ENCODE data around the gene ATG12.
A peak's percentile ranks its signal among the peaks of the same experiment; 100 is the strongest.
"Not testable (repeated sequence)": the region's sequence is repeated elsewhere in the genome, so short reads cannot be mapped to it uniquely, and the experiment has no call there.

Gene ATG12

GRCh38 chr5:115842089-115842935, 947 bp upstream of the ATG12 start:
- no peak for DNase-seq

DNA sequence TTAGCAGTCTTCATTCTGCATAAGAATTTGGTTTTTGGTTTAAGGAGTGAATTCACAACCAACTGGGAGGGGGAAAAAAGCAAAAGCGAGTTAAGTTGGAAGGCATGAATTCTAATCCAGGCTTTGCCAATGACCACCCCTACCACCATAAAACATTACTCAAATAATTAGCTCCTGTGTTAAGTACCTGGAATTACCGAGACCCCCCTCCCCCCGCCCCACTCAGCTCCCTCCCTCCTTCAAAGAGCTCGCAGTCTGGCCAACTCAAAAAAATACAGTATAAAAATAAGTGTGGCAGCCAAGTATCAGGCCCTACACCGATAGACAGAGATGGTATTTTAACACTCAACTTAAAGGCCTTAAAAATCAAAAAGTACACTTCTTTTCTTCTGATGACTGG, 492 bp downstream of the ATG12 start:
- DNase-seq: no peak

DNA sequence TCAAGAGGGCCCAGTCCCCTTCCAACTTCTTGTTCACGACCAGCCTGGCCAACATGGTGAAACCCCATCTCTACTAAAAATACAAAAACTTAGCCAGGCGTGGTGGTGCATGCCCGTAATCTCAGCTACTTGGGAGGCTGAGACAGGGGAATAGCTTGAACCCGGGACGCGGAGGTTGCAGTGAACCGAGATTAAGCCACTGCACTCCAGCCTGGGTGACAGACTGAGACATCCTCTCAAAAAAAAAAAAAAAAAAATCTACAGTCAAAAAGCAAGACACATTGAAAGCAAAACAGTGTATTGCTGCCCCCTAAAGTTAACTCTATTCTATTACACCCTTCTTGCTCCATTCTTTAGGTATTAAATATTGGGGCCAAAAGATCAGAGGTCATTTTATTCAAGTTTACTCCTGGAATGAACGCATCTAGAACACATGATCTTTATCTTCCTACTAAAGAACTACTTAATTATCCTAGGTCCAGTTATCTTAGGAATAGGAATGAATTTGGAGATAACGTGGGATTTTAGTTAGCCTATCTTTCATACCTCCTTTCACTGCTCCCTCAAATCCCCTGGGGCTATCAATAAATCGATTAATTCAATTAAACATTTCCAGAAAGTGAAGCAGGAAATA, 2.4 kb downstream of the ATG12 start:
- DNase-seq: peak; percentile 63

- no peak for DNase-seq
Measured at GRCh38 chr5:115835481-115835880, 5.9 kb downstream of the ATG12 start.

DNA sequence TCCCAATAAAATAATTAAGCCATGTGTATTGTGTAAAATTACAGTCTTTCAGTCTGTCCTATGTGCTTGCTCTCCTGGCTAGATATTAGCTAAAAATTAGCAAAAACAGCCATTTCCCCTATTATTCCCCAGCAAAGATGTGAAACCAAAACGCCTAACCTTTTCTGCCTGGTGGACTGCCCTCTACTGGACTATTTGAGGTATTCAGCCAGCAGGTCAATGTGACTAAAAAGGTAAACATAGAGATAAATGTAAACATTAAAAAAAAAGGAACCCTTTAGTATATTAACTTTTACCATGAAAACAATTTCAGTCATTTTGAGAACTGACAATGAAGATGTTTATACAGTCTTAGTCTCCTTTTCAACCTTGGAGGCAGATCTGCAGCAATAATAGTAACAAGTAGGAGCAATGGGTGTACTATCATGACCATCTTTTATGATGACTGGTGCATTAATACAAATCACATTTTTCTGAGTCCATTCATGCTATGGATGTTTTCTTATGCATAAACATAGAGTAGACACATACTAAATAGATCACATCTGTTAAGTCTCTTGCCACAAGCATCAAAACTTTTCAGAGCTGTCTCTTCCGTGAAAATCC, 10.1 kb downstream of the ATG12 start:
- peak; percentile 52 for DNase-seq

DNA sequence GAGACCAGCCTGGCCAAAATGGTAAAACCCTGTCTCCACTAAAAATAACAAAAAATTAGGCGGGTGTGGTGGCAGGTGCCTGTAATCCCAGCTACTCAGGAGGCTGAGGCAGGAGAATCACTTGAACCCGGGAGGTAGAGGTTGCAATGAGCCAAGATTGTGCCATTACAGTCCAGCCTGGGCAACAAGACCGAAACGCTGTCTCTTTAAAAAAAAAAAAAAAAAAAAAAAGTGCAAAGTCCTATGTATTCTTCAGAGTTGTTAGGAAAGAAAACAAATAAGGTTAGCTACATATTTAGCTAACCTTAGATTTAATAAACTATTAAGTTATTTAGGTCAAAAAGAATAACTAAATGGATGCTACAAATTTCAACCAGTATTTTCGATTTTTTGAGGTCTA, 11.5 kb downstream of the ATG12 start:
- no peak for DNase-seq

DNA sequence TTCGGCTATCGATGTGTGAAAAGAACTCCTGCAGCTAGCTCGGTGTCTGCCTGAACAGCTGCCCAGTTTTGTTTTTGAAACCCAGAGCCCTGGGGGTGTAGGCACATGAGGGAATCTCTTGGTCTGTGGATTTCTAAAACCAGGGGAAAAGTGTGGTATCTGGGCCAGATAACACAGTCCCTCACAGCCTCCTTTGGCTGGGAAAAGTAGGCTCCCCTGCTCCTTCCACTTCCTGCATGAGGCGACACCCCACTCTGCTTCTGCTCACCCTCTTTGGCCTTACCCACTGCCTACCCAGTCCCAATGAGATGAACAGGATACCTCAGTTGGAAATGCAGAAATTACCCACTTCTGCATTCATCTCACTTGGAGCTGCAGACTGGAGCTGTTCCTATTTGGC, 15.4 kb downstream of the ATG12 start:
- no peak for DNase-seq

GRCh38 chr5:115824983-115825382, 16.4 kb downstream of the ATG12 start:
- DNase-seq: not testable (repeated sequence)

GRCh38 chr5:115820846-115821245, 20.5 kb downstream of the ATG12 start:
- DNase-seq: no peak

GRCh38 chr5:115818821-115819220, 22.5 kb downstream of the ATG12 start:
- DNase-seq: no peak

DNA sequence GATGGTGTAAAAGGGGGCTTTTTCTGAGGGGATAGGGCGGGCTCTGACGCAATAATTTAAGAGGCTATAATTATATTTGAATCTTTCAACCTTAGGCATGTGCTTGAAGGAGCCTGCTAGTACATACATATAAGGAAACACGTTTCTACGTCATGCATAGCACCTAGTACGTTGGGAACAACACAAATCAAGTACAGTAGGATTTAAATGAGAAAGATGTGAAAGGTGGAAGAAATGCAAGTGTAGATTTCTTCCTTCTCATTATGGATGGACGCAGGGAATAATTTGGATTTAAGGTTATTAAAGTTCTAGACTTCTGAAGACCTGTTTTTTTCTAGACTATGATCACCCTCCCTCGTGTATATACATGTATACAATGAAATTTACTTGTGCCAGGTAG, 24.0 kb downstream of the ATG12 start:
- no peak for DNase-seq

DNA sequence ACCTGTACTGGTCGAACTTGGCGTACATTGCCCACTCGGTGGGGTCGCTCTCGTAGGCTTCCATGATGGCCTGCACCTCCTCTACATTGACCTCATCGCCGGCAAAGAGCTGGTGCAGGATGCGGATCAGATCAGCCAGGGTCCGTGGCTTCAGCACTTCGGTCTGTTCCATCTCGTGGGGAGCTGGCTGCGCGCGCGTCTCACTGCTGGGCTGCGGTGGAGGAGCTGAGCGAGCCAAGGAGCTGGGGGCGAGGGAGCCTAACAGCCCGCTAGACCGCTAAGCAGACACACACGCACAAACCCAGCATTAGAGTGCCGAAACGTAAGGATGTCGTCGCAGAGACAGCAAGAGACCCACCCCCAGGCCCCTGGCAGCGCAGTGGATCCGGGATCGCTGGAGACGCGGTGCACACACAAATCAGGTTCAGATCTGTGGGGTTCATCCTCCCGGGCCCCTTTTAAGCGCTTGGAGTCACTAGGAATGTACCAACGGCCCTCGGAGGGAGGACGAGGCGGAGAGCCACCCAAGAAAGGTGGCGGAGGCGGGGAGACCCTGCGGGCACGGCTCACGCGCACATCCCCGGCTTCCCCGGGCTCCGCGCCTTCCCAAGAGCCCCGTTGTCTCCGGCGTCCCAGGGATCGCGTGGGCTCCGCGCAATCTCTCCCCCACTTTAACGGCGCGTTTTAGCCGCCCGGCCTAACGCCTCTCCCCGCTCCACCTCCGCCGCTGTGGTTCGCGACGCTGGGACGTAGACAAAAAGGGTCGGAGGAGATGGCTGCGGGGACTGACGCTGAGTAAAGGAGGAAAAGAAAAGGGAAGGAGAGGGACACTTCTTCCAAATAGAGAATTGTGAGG, 24.9 kb downstream of the ATG12 start, which contains the start of gene CDO1:
Gene CDO1, minus strand, starts transcription at position 434 of the 856 bp plus-strand sequence. Its CDS starts 262 bp downstream, at position 172.
- DNase-seq: peak; percentile 66

- DNase-seq: no peak
Measured at GRCh38 chr5:115815693-115816225, 25.6 kb downstream of the ATG12 start.

- no peak for DNase-seq
Measured at GRCh38 chr5:115815006-115815692, 26.2 kb downstream of the ATG12 start.

DNA sequence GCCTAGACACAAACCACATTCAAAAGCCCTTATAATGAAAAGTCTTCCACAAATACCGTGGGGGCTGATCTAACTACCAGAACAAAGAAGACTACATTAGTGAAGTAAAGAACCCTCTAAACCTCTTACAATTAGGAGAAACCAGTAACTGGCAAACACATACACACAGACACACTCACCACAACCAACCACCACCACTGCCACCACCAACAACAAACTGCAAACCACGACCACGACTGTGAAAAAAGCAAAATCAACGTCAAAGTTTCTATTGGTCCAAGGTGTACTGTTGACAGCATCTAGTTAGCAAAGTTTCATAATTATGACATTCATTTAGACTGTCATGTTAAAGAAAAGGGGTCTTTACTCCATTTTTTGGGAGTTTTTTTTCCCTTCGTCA, 27.6 kb downstream of the ATG12 start:
- no peak for DNase-seq

DNA sequence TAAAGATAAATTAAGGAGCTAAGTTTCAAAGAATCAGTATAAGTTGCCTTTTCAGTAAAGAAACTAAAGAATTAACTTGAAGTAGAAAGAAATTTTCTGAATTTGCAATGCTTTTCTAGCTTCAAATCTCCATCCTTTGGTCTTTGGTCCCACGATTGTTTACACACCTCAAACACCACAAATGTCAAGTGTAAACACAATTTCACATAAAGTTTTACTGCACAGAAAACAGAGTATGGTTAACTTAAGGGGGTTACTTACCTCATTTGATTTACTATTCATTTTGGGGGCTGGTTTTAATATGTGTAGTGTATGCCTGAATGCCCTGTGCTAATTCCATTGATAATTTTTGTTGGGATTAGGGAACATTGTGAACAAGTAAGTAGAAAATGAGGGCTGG, 29.0 kb downstream of the ATG12 start:
- DNase-seq: no peak

DNA sequence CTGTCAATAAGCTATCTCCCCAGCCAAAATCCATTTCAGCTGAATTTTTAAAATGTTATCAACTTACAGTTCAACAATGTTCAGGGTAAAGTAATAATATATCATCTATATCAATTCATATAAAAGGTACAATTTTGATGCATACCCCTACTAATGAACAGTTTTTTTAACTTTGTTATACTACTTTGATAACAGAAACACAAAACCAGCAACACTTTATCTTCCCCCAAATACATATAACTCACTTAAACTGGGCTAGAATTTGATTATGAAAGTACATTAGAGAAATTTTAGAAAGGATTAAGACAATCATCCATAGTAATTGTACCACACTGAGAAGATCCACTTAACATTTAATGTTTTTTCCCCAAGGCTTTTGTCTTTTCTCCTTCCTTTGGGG, 30.0 kb downstream of the ATG12 start:
- DNase-seq: no peak

DNA sequence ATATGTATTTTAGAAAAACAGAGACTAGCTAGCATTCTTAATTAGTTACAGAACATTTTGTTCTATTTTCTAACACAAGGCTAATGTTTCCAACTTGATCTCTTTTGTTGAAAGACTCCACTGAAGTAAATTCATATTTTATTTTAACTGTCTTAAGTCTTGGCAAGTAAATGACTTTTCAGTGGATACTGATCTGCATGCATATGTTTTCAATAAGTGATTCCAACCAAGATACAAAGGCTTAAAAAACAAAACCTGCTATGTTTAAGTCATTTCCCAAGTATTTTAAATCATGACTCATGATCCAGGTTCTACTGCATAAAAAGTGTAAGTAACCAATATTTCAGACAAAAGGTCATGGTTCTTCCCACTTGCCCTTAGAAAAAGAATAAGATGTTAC, 30.6 kb downstream of the ATG12 start:
- DNase-seq: peak; percentile 72

GRCh38 chr5:115809946-115810345, 31.4 kb downstream of the ATG12 start:
- DNase-seq: no peak

DNA sequence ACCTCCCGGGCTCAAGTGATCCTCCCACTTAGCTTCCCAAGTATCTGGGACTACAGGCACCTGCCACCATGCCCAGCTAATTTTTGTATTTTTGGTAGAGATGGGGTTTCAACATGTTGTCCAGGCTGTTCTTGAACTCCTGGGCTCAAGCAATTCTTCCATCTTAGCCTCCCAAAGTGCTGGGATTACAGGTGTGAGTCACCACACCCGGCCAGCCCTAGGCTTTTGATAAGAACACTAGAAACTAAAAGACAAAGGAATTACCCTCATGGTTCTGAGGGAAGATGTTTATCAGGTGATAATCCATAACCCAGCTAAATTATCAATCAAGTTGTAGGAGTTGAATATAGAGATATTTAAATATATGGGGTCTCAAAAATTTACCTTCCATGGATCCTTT, 33.3 kb downstream of the ATG12 start:
- not testable (repeated sequence) for DNase-seq

- no peak for DNase-seq
Measured at GRCh38 chr5:115807654-115808052, 33.7 kb downstream of the ATG12 start.

Data from fibroblast of skin of scalp (primary cell).